GM20000 (cell line): ENCODE measurements around the gene DPP3.

ENCODE experiments used
- DNase-seq: peaks from one replicate; pipeline ENCODE4 v3.0.0; 2012; ENCODE audit warnings: low spot score
- TF ChIP-seq, protein P1 (sequence below): IDR thresholded peaks from 2 replicates; pipeline ENCODE4 v1.5.1; 2012; ENCODE audit warnings: mild to moderate bottlenecking, control low read depth; ENCODE audit errors: extremely low read depth, missing control alignments

DPP3 gene

DNA sequence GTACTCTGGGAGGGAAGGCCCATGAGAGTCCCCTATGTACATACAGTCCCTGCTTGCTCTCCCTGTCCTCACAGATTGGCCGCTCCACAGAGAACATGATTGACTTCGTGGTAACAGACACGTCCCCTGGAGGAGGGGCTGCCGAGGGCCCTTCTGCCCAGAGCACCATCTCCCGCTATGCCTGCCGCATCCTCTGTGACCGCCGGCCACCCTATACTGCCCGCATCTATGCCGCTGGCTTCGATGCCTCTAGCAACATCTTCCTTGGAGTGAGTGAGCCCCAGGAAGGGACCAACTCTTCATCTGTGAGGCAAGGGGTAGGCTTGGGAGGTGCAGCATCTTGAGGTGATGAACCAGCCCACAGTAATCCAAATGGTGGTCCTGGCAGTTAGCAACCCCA is 7.1 kb upstream of the DPP3 start:
- DNase-seq: no peak
- TF ChIP-seq, protein P1, sequence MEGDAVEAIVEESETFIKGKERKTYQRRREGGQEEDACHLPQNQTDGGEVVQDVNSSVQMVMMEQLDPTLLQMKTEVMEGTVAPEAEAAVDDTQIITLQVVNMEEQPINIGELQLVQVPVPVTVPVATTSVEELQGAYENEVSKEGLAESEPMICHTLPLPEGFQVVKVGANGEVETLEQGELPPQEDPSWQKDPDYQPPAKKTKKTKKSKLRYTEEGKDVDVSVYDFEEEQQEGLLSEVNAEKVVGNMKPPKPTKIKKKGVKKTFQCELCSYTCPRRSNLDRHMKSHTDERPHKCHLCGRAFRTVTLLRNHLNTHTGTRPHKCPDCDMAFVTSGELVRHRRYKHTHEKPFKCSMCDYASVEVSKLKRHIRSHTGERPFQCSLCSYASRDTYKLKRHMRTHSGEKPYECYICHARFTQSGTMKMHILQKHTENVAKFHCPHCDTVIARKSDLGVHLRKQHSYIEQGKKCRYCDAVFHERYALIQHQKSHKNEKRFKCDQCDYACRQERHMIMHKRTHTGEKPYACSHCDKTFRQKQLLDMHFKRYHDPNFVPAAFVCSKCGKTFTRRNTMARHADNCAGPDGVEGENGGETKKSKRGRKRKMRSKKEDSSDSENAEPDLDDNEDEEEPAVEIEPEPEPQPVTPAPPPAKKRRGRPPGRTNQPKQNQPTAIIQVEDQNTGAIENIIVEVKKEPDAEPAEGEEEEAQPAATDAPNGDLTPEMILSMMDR: no peak

- no peak for DNase-seq
- TF ChIP-seq, protein P1: no peak
Measured at GRCh38 chr11:66473608-66474515, 6.4 kb upstream of the DPP3 start.

DNA sequence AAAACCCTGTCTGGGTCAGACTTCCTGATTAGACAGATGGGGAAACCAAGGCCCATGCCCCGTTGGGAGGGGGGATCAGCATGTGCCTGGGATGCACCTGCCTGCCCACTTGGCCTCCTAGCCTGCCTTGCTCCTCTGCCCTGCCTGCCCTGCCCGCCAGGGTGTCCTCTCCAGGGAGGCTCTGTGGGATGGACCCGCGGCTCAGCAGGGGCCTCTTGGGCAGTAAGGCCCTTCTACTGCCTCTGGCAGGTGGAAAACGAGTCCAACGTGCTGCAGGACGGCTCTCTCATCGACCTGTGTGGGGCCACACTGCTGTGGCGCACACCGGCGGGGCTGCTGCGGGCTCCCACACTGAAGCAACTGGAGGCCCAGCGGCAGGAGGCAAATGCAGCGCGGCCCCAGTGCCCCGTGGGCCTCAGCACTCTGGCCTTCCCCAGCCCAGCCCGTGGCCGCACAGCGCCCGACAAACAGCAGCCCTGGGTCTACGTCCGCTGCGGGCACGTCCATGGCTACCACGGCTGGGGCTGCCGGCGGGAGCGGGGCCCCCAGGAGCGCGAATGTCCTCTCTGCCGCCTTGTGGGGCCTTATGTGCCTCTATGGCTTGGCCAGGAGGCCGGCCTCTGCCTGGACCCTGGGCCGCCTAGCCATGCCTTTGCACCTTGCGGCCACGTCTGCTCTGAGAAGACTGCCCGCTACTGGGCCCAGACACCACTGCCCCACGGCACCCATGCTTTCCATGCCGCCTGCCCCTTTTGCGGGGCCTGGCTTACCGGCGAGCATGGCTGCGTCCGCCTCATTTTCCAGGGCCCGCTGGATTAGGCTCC is 4.7 kb upstream of the DPP3 start:
- TF ChIP-seq, protein P1: no peak
- DNase-seq: no peak

GRCh38 chr11:66476173-66476840 is 3.9 kb upstream of the DPP3 start:
- TF ChIP-seq, protein P1: no peak
- DNase-seq: no peak

DNA sequence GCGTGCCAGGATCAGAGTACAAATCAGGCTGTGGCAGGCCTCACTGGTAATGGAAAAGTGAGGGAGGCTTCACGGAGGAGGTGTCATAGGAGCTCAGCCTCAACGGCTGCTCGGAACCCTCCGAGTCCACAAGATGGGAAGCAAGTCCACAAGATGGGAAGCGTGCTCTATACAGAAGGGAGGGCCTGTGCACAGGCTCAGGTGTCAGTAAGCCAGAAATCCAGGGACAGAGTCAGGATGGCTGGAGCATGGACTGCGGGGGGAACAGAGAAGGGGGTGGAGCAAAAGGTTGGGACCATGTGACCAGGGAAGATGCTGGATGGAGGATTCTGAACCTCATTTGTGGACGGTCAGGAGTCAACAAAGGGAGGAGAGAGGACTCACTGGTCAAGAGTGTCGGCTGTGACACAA is 3.4 kb upstream of the DPP3 start:
- DNase-seq: no peak
- TF ChIP-seq, protein P1: no peak

DNA sequence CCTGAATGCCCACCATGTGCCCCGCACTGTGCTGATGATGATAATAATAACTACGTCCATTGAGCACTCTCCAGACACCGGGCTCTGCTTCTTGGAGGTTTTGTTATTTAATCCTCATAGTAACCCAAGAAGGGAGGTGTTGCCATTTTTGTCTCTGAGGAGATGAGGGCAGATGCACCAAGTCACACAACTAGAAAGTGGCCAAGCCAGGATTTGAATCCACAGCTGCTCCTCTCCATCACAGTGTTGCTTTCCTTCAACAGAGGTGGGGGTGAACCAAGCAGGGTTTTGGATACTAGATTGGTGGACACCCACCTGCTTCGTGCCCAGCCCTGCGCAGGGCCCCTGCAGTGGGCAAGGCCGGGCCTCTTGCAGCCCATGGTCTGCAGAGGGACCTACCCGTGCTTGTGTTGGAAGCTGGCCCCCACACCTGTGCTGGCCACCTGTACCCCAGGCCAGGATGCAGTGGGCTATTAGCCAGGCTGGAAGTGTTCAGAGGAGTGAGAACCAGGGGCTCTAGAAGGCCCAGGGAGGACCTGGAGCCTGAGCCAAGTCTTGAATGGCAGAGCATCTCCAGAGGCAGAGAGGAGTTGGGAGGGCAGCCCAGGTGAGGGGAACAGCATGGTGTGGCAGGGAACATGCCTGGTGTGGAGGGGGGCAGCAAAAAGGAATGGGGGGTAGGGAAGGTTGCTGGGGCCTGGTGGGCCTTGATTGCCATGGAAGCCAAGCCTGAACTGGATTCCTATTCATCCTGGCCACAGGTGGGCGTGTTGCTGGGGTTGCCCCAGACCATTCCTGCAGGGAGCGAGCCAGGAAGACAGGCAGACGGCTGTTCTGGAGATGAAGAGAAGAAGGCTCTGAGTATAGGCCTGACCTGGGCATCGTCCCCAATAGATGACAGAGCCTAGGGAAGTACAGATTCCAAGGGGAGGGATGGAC is 2.7 kb upstream of the DPP3 start:
- TF ChIP-seq, protein P1: no peak
- DNase-seq: no peak
